OCI-LY7 (cell line): ENCODE data around the gene CTBP2.

Experiments
- CTCF ChIP-seq: fragments of 200-600 bp; sonication (generic); conservative IDR thresholded peaks from 2 replicates; pipeline ENCODE4 v1.5.1; 2014; ENCODE audit warnings: mild to moderate bottlenecking, antibody characterized with exemption, low read length, moderate library complexity, mixed read lengths
- EZH2phosphoT487 ChIP-seq: fragments of 200-600 bp; sonication (generic); IDR thresholded peaks from 2 replicates; pipeline ENCODE4 v1.6.1; 2018; ENCODE audit warnings: low read depth, borderline replicate concordance, mild to moderate bottlenecking, mixed run types, antibody characterized with exemption, low read length, moderate library complexity, mixed read lengths

DNA sequence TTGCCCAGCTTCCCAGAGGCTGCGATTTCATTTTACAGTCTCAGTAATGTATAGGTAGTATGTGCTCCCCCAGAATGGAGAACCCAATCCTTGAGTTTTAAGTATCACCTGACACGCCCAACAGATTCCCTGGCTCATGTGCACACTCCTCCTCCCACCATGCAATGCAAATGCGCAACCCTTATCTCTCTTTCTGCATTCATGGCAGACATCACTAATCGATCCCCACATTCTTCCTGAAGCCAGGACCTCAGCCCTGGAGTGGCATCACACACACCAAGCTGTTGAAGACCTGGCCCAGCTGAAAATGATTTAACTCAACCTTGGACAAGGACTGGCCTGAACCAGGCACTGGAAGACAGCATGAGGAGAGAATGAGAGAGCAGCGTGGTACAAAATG, 150.0 kb downstream of the CTBP2 start:
- no peak for TF ChIP-seq CTCF
- no peak for TF ChIP-seq EZH2phosphoT487
